ENCODE results near the gene MYADML2. TPM values are rescaled to one million over a fixed set of nuclear protein-coding genes. Genes with fewer than 3 reads are reported as not detected.

The MYADML2 gene
- total and polyA plus RNA-seq, 10 of the 15 experiments (the other 5 are each of a cell fraction or from before 2014, with no cell fraction given) = not detected

DNA sequence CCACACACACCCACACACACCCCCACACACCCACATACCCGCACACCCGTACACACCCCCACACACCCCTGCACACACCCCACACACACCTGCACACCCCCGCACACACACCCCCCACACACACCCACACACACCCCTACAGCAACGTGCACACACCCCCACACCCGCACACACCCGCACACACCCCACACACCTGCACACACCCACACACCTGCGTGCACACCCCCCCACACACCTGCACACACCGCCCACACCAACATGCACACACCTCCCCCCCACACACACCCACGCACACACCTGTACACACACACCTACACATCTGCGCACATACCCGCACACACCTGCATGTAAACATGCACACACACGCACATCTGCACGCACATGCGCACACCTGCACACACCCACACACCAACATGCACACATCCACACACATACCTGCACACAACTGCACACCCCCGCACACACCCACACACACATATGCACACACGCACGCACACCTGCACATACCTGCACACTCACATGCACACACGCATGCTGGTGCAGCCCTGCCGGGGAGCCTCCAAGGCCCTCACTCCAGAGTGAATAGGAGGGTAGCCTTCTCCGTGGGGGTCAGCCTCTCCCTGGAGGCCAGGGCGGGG, 37.9 kb upstream of the MYADML2 start (continued):
- TF ChIP-seq BCL3 (IDR thresholded peaks at IDR 0.05; ENCODE audit: borderline replicate concordance, insufficient read depth, low read depth, low read length, poor library complexity, severe bottlenecking) (peak; percentile 100), RAD51 (IDR thresholded peaks at IDR 0.05) (no peak), IKZF1 (conservative IDR thresholded peaks at IDR 0.05) (no peak), BACH1 (IDR thresholded peaks at IDR 0.05; ENCODE audit: borderline replicate concordance) (no peak), NFYB (IDR thresholded peaks at IDR 0.05; ENCODE audit: insufficient read depth, low read depth, low read length) (no peak)

- no peak for FAIRE-seq
- no peak for DNase-seq (ENCODE audit: low read depth, low spot score)
- H3K79me2 ChIP-seq (ENCODE audit: control insufficient read depth, insufficient read depth, low read length) = no peaks in the 10 kb centered on the region
- WGBS (ENCODE audit: insufficient coverage, insufficient replicate concordance, low lambda C conversion rate, missing lambda C conversion rate) = 93% methylated on average over 25 of the region's 26 CpGs
- H3K4me2 ChIP-seq (ENCODE audit: control insufficient read depth, insufficient read depth) = no peak overlapping the region
- RAD21 ChIA-PET (ENCODE audit: unreplicated experiment) = no interaction called here
- H3K27me3 ChIP-seq (replicated peaks in 1 of 2; ENCODE audit: control insufficient read depth in 2 of 2, insufficient read depth in 2 of 2, low read length in 1 of 2) = no peaks in the 10 kb centered on the region
- H3K36me3 ChIP-seq (ENCODE audit: control insufficient read depth in 2 of 2, insufficient read depth in 2 of 2, low read length in 1 of 2) = peaks cover 3 to 10% of the 10 kb centered on the region in 2 experiments; a peak in 3 of 4 replicates
- SMC1A ChIA-PET (ENCODE audit: uncharacterized antibody, unreplicated experiment) = interaction anchor here (0.6 to 0.7 kb wide), 2 partner anchors 128 to 152 kb away, joined by 3 read pairs; no protein-coding TSS in a partner anchor
- no peak for ATAC-seq
- H2AFZ ChIP-seq (ENCODE audit: control insufficient read depth, low read depth, low read length) = no peak overlapping the region
- BruUV-seq (replicated peaks) = no TSS peak
- CTCF ChIA-PET = no interaction called here
- intact Hi-C loops (cut with micrococcal nuclease; ENCODE audit: unreplicated experiment) = no loop called here
- peaks cover 3% of the 10 kb centered on the region for H3K4me1 ChIP-seq (ENCODE audit: control insufficient read depth, insufficient read depth, low read length)
- POLR2A ChIA-PET = no interaction called here
- H3K4me3 ChIP-seq = no peak overlapping the region
- H4K20me1 ChIP-seq (ENCODE audit: control insufficient read depth, insufficient read depth) = no peaks in the 10 kb centered on the region
- H3K9me3 ChIP-seq (replicated peaks; ENCODE audit: control insufficient read depth, insufficient read depth, low read length) = no peaks in the 10 kb centered on the region
- no peak overlapping the region for H3K9ac ChIP-seq (ENCODE audit: control insufficient read depth, insufficient read depth, low read length)
- in situ Hi-C loops (cut with MboI) = no loop called here
- no peak overlapping the region for H3K27ac ChIP-seq (ENCODE audit: control insufficient read depth, insufficient read depth)
- no peak for TF ChIP-seq SPI1 (IDR thresholded peaks at IDR 0.05; ENCODE audit: borderline replicate concordance, insufficient read depth, low read depth, low read length)
- no peak for TF ChIP-seq ZNF217 (IDR thresholded peaks at IDR 0.05)
- TF ChIP-seq, protein P1, sequence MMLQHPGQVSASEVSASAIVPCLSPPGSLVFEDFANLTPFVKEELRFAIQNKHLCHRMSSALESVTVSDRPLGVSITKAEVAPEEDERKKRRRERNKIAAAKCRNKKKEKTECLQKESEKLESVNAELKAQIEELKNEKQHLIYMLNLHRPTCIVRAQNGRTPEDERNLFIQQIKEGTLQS (IDR thresholded peaks at IDR 0.05; ENCODE audit: borderline replicate concordance, extremely low read depth, low read depth, low read length) = no peak
- TF ChIP-seq HDAC2 (IDR thresholded peaks at IDR 0.05) = no peak
- no peak for TF ChIP-seq ATF2 (IDR thresholded peaks at IDR 0.05; ENCODE audit: low read length)
- no peak for TF ChIP-seq BMI1 (IDR thresholded peaks at IDR 0.05; ENCODE audit: borderline replicate concordance)
- no peak for TF ChIP-seq LARP7 (IDR thresholded peaks at IDR 0.05)
- no peak for TF ChIP-seq SREBF2 (IDR thresholded peaks at IDR 0.05; ENCODE audit: low read length)
Measured at GRCh38 chr17:81983639-81984373, 36.8 kb upstream of the MYADML2 start.

All from GM12878 (cell line).